ENCODE measurements around the gene COL9A3. TPM values are rescaled to one million over a fixed set of nuclear protein-coding genes. Genes with fewer than 3 reads are reported as not detected.

COL9A3 gene
- total RNA-seq, 2 experiments from 2014 or later = not detected

- no peak for DNase-seq
Observed at GRCh38 chr20:62771396-62772102, 45.3 kb upstream of the COL9A3 start.

GRCh38 chr20:62772103-62772611, 44.7 kb upstream of the COL9A3 start:
- Histone ChIP-seq H3K4me1 (ENCODE audit: insufficient read depth, low read length) (peaks cover 61% of the 10 kb centered on the region), H3K27me3 (ENCODE audit: control insufficient read depth in 1 of 2, insufficient read depth in 2 of 2, low read length in 2 of 2) (no peaks in the 10 kb centered on the region), H3K9me3 (ENCODE audit: control insufficient read depth in 1 of 2, insufficient read depth in 1 of 2, low read length in 2 of 2) (peaks cover 0 to under 1% of the 10 kb centered on the region in 2 experiments), H3K4me3 (ENCODE audit: low read length) (no peak overlapping the region), H3K36me3 (ENCODE audit: insufficient read depth, low read length) (no peaks in the 10 kb centered on the region), H3K27ac (ENCODE audit: low read depth in 1 of 2, low read length in 2 of 2) (no peak overlapping the region)
- Mint-ChIP-seq H3K9me3 (no peaks in the 10 kb centered on the region), H3K36me3 (ENCODE audit: low read depth) (no peaks in the 10 kb centered on the region), H3K4me1 (ENCODE audit: low read depth) (peaks cover 69% of the 10 kb centered on the region), H3K4me3 (no peak overlapping the region), H3K27me3 (no peaks in the 10 kb centered on the region), H3K27ac (no peak overlapping the region)
- ATAC-seq (ENCODE audit: poor library complexity) (no peak), DNase-seq (no peak)
- ChIA-PET POLR2A (interaction anchor here (0.6 kb wide), 1 partner anchor 30 kb away, joined by 3 read pairs; no protein-coding TSS in a partner anchor), CTCF (no interaction called here)
- intact Hi-C loops (cut with DNase I, micrococcal nuclease) = no loop called here
- TF ChIP-seq CTCF (IDR thresholded peaks at IDR 0.05) = no peak

More at GRCh38 chr20:62771396-62772102, 45.3 kb upstream of the COL9A3 start:
- no peak overlapping the region for H3K27ac ChIP-seq (ENCODE audit: low read depth in 1 of 2, low read length in 2 of 2)
- peaks cover 68% of the 10 kb centered on the region for H3K4me1 Mint-ChIP-seq (ENCODE audit: low read depth)
- H3K9me3 Mint-ChIP-seq = no peaks in the 10 kb centered on the region
- H3K9me3 ChIP-seq (ENCODE audit: control insufficient read depth in 1 of 2, insufficient read depth in 1 of 2, low read length in 2 of 2) = no peaks in the 10 kb centered on the region
- CTCF ChIA-PET = no interaction called here
- peaks cover 58% of the 10 kb centered on the region for H3K4me1 ChIP-seq (ENCODE audit: insufficient read depth, low read length)
- H3K36me3 Mint-ChIP-seq (ENCODE audit: low read depth) = no peaks in the 10 kb centered on the region
- H3K4me3 ChIP-seq (ENCODE audit: low read length) = no peak overlapping the region
- no peak overlapping the region for H3K27ac Mint-ChIP-seq
- no peaks in the 10 kb centered on the region for H3K27me3 ChIP-seq (ENCODE audit: control insufficient read depth in 1 of 2, insufficient read depth in 2 of 2, low read length in 2 of 2)
- POLR2A ChIA-PET = no interaction called here
- intact Hi-C loops (cut with DNase I, micrococcal nuclease) = no loop called here
- H3K4me3 Mint-ChIP-seq = no peak overlapping the region
- no peak for ATAC-seq (ENCODE audit: poor library complexity)
- no peaks in the 10 kb centered on the region for H3K27me3 Mint-ChIP-seq
- no peaks in the 10 kb centered on the region for H3K36me3 ChIP-seq (ENCODE audit: insufficient read depth, low read length)
- TF ChIP-seq CTCF (IDR thresholded peaks at IDR 0.05) = no peak

- DNase-seq (no peak), ATAC-seq (ENCODE audit: poor library complexity) (no peak)
- Histone ChIP-seq H3K4me1 (ENCODE audit: insufficient read depth, low read length) (peaks cover 66% of the 10 kb centered on the region), H3K9me3 (ENCODE audit: control insufficient read depth in 1 of 2, insufficient read depth in 1 of 2, low read length in 2 of 2) (peaks cover 0 to 5% of the 10 kb centered on the region in 2 experiments), H3K27ac (ENCODE audit: low read depth in 1 of 2, low read length in 2 of 2) (no peak overlapping the region), H3K27me3 (ENCODE audit: control insufficient read depth in 1 of 2, insufficient read depth in 2 of 2, low read length in 2 of 2) (no peaks in the 10 kb centered on the region), H3K4me3 (ENCODE audit: low read length) (no peak overlapping the region), H3K36me3 (ENCODE audit: insufficient read depth, low read length) (no peaks in the 10 kb centered on the region)
- peaks cover 69% of the 10 kb centered on the region for H3K4me1 Mint-ChIP-seq (ENCODE audit: low read depth)
- no peaks in the 10 kb centered on the region for H3K27me3 Mint-ChIP-seq
- H3K9me3 Mint-ChIP-seq = no peaks in the 10 kb centered on the region
- H3K27ac Mint-ChIP-seq = peak overlapping the region; percentile 92
- ChIA-PET CTCF (no interaction called here), POLR2A (interaction anchor here (0.6 kb wide), 1 partner anchor 30 kb away, joined by 3 read pairs; no protein-coding TSS in a partner anchor)
- H3K36me3 Mint-ChIP-seq (ENCODE audit: low read depth) = no peaks in the 10 kb centered on the region
- H3K4me3 Mint-ChIP-seq = no peak overlapping the region
- TF ChIP-seq CTCF (IDR thresholded peaks at IDR 0.05) = no peak
- intact Hi-C loops (cut with DNase I, micrococcal nuclease) = no loop called here
Observed at GRCh38 chr20:62772619-62772989, 44.2 kb upstream of the COL9A3 start.
